ENCODE results near the gene MLLT6.

Gene MLLT6

DNA sequence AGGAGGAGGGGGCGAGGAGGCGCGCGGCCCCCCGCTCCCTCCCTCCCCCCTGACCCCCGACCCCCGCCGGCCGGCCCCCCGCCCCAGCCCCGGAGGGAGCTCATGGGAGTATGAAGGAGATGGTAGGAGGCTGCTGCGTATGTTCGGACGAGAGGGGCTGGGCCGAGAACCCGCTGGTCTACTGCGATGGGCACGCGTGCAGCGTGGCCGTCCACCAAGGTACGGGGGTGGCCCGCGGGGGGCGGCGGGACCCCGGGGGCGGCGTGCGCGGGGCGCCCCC lies 390 bp downstream of the MLLT6 start:
- TF ChIP-seq, protein P1, sequence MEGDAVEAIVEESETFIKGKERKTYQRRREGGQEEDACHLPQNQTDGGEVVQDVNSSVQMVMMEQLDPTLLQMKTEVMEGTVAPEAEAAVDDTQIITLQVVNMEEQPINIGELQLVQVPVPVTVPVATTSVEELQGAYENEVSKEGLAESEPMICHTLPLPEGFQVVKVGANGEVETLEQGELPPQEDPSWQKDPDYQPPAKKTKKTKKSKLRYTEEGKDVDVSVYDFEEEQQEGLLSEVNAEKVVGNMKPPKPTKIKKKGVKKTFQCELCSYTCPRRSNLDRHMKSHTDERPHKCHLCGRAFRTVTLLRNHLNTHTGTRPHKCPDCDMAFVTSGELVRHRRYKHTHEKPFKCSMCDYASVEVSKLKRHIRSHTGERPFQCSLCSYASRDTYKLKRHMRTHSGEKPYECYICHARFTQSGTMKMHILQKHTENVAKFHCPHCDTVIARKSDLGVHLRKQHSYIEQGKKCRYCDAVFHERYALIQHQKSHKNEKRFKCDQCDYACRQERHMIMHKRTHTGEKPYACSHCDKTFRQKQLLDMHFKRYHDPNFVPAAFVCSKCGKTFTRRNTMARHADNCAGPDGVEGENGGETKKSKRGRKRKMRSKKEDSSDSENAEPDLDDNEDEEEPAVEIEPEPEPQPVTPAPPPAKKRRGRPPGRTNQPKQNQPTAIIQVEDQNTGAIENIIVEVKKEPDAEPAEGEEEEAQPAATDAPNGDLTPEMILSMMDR (IDR thresholded peaks at IDR 0.05) = no peak
- TF ChIP-seq ZFX (IDR thresholded peaks at IDR 0.05; ENCODE audit: borderline replicate concordance) = no peak
- peak overlapping the region; percentile 97 for H3K27ac ChIP-seq

GRCh38 chr17:38705803-38706504 lies 881 bp downstream of the MLLT6 start:
- TF ChIP-seq, protein P1 (IDR thresholded peaks at IDR 0.05) = no peak
- TF ChIP-seq ZFX (IDR thresholded peaks at IDR 0.05; ENCODE audit: borderline replicate concordance) = no peak
- peak overlapping the region; percentile 97 for H3K27ac ChIP-seq

DNA sequence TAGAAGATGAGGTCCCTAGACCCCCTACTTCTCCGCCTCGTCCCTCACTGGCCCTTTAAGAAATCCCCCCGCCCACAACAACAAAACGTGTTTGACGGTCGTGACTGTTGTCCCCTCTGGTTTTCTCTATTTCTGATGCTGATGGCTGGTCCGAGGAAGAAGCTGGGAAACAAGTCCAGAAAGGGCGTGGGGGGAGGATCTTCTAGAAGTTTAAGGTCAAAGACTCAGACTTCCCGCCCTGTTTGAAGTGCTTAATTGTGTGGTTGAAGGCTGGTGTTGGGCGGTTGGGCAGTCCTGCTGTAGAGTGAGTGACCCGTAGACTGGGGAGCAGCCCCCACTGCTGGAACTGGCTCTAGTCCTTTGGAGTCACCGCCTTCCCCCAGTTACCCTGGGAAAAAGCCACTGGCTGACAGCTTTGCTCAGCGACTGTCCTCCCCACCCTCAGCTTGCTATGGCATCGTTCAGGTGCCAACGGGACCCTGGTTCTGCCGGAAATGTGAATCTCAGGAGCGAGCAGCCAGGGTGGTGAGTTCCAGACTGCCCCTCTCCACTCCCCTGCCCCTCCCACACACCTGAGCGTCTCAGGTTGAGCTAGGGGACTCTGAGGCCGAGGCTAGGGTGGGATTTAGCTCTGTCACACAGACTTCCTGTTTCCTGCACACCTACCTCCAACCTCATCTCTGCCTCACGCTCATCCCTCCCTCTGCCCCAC lies 1.6 kb downstream of the MLLT6 start:
- H3K27ac ChIP-seq = peak overlapping the region; percentile 97
- no peak for TF ChIP-seq ZFX (IDR thresholded peaks at IDR 0.05; ENCODE audit: borderline replicate concordance)
- TF ChIP-seq, protein P1 (IDR thresholded peaks at IDR 0.05) = no peak

- TF ChIP-seq ZFX (IDR thresholded peaks at IDR 0.05; ENCODE audit: borderline replicate concordance) = no peak
- TF ChIP-seq, protein P1 (IDR thresholded peaks at IDR 0.05) = no peak
- peak overlapping the region; percentile 97; the same call in 1 of the 2 replicates for H3K27ac ChIP-seq
These were observed 2.7 kb downstream of the MLLT6 start for GRCh38 chr17:38707678-38708351.

GRCh38 chr17:38709104-38709820 lies 4.2 kb downstream of the MLLT6 start:
- TF ChIP-seq, protein P1 (IDR thresholded peaks at IDR 0.05) = no peak
- TF ChIP-seq ZFX (IDR thresholded peaks at IDR 0.05; ENCODE audit: borderline replicate concordance) = no peak
- no peak overlapping the region for H3K27ac ChIP-seq

- no peak overlapping the region for H3K27ac ChIP-seq
- no peak for TF ChIP-seq ZFX (IDR thresholded peaks at IDR 0.05; ENCODE audit: borderline replicate concordance)
- TF ChIP-seq, protein P1 (IDR thresholded peaks at IDR 0.05) = no peak
These were observed 5.0 kb downstream of the MLLT6 start for GRCh38 chr17:38709864-38710603.

Data from 22Rv1 (cell line).